Measurements from ENCODE around the gene TBL1Y. TPM values are rescaled to one million over a fixed set of nuclear protein-coding genes. Genes with fewer than 3 reads are reported as not detected.
"Not testable (repeated sequence)": the region's sequence is repeated elsewhere in the genome, so short reads cannot be mapped to it uniquely, and the experiment has no call there.

TBL1Y gene
- total RNA-seq, 1 donor from 2014 or later, result not detected

- DNase-seq, result no peak
- intact Hi-C loops (cut with micrococcal nuclease), result no loop called here
- Mint-ChIP-seq H3K27ac (no peak overlapping the region), H3K9me3 (no peaks in the 10 kb centered on the region), H3K4me1 (no peaks in the 10 kb centered on the region), H3K36me3 (ENCODE audit: low read depth) (no peaks in the 10 kb centered on the region), H3K4me3 (no peak overlapping the region), H3K27me3 (no peaks in the 10 kb centered on the region)
Measured at GRCh38 chrY:6995987-6996386, 85.5 kb downstream of the TBL1Y start.

- no peaks in the 10 kb centered on the region for H3K36me3 Mint-ChIP-seq (ENCODE audit: low read depth)
- H3K4me1 Mint-ChIP-seq, result no peaks in the 10 kb centered on the region
- H3K27ac Mint-ChIP-seq, result no peak overlapping the region
- H3K27me3 Mint-ChIP-seq, result no peaks in the 10 kb centered on the region
- H3K4me3 Mint-ChIP-seq, result no peak overlapping the region
- no peaks in the 10 kb centered on the region for H3K9me3 Mint-ChIP-seq
- no peak for DNase-seq
- intact Hi-C loops (cut with micrococcal nuclease), result no loop called here
Measured at GRCh38 chrY:6997503-6998066, 87.1 kb downstream of the TBL1Y start.

GRCh38 chrY:6999905-7000304, 89.4 kb downstream of the TBL1Y start:
- no peak for DNase-seq
- H3K27me3 Mint-ChIP-seq, result no peaks in the 10 kb centered on the region
- intact Hi-C loops (cut with micrococcal nuclease), result no loop called here
- no peaks in the 10 kb centered on the region for H3K4me1 Mint-ChIP-seq
- no peak overlapping the region for H3K4me3 Mint-ChIP-seq
- H3K36me3 Mint-ChIP-seq (ENCODE audit: low read depth), result no peaks in the 10 kb centered on the region
- no peaks in the 10 kb centered on the region for H3K9me3 Mint-ChIP-seq
- H3K27ac Mint-ChIP-seq, result no peak overlapping the region

GRCh38 chrY:7002581-7002980, 92.1 kb downstream of the TBL1Y start:
- intact Hi-C loops (cut with micrococcal nuclease), result no loop called here
- no peaks in the 10 kb centered on the region for H3K27me3 Mint-ChIP-seq

GRCh38 chrY:7007911-7008310, 97.4 kb downstream of the TBL1Y start:
- no peaks in the 10 kb centered on the region for H3K9me3 Mint-ChIP-seq
- intact Hi-C loops (cut with micrococcal nuclease), result no loop called here
- H3K27ac Mint-ChIP-seq, result no peak overlapping the region
- H3K4me3 Mint-ChIP-seq, result no peak overlapping the region
- no peaks in the 10 kb centered on the region for H3K27me3 Mint-ChIP-seq
- no peak for DNase-seq
- no peaks in the 10 kb centered on the region for H3K4me1 Mint-ChIP-seq
- H3K36me3 Mint-ChIP-seq (ENCODE audit: low read depth), result no peaks in the 10 kb centered on the region

More at GRCh38 chrY:7002581-7002980, 92.1 kb downstream of the TBL1Y start:
- Mint-ChIP-seq H3K9me3 (no peaks in the 10 kb centered on the region), H3K27ac (no peak overlapping the region), H3K4me3 (no peak overlapping the region), H3K36me3 (ENCODE audit: low read depth) (no peaks in the 10 kb centered on the region), H3K4me1 (no peaks in the 10 kb centered on the region)
- DNase-seq, result no peak

GRCh38 chrY:7008578-7009355, 98.3 kb downstream of the TBL1Y start:
- DNase-seq, result no peak
- H3K9me3 Mint-ChIP-seq, result no peaks in the 10 kb centered on the region
- H3K4me3 Mint-ChIP-seq, result no peak overlapping the region
- H3K4me1 Mint-ChIP-seq, result no peaks in the 10 kb centered on the region
- intact Hi-C loops (cut with micrococcal nuclease), result no loop called here
- H3K27ac Mint-ChIP-seq, result no peak overlapping the region
- no peaks in the 10 kb centered on the region for H3K36me3 Mint-ChIP-seq (ENCODE audit: low read depth)
- no peaks in the 10 kb centered on the region for H3K27me3 Mint-ChIP-seq

GRCh38 chrY:7013051-7013450, 102.6 kb downstream of the TBL1Y start:
- H3K4me1 Mint-ChIP-seq, result no peaks in the 10 kb centered on the region
- H3K27me3 Mint-ChIP-seq, result no peaks in the 10 kb centered on the region
- no peaks in the 10 kb centered on the region for H3K9me3 Mint-ChIP-seq
- intact Hi-C loops (cut with micrococcal nuclease), result no loop called here
- H3K36me3 Mint-ChIP-seq (ENCODE audit: low read depth), result no peaks in the 10 kb centered on the region
- H3K4me3 Mint-ChIP-seq, result no peak overlapping the region
- no peak overlapping the region for H3K27ac Mint-ChIP-seq
- no peak for DNase-seq

GRCh38 chrY:7016521-7016920, 106.0 kb downstream of the TBL1Y start:
- no peaks in the 10 kb centered on the region for H3K9me3 Mint-ChIP-seq
- H3K27me3 Mint-ChIP-seq, result no peaks in the 10 kb centered on the region
- H3K4me3 Mint-ChIP-seq, result no peak overlapping the region
- H3K27ac Mint-ChIP-seq, result no peak overlapping the region
- intact Hi-C loops (cut with micrococcal nuclease), result no loop called here
- no peaks in the 10 kb centered on the region for H3K36me3 Mint-ChIP-seq (ENCODE audit: low read depth)
- H3K4me1 Mint-ChIP-seq, result no peaks in the 10 kb centered on the region
- DNase-seq, result no peak

- H3K36me3 Mint-ChIP-seq (ENCODE audit: low read depth), result no peaks in the 10 kb centered on the region
- intact Hi-C loops (cut with micrococcal nuclease), result no loop called here
- no peaks in the 10 kb centered on the region for H3K9me3 Mint-ChIP-seq
- DNase-seq, result no peak
- H3K4me1 Mint-ChIP-seq, result no peaks in the 10 kb centered on the region
- H3K27ac Mint-ChIP-seq, result no peak overlapping the region
- no peaks in the 10 kb centered on the region for H3K27me3 Mint-ChIP-seq
- H3K4me3 Mint-ChIP-seq, result no peak overlapping the region
Measured at GRCh38 chrY:7017244-7018080, 107.0 kb downstream of the TBL1Y start.

- no peak overlapping the region for H3K27ac Mint-ChIP-seq
- H3K9me3 Mint-ChIP-seq, result no peaks in the 10 kb centered on the region
- intact Hi-C loops (cut with micrococcal nuclease), result no loop called here
- H3K36me3 Mint-ChIP-seq (ENCODE audit: low read depth), result no peaks in the 10 kb centered on the region
- DNase-seq, result no peak
- no peak overlapping the region for H3K4me3 Mint-ChIP-seq
- H3K27me3 Mint-ChIP-seq, result no peaks in the 10 kb centered on the region
- H3K4me1 Mint-ChIP-seq, result no peaks in the 10 kb centered on the region
Measured at GRCh38 chrY:7039037-7039436, 128.5 kb downstream of the TBL1Y start.

- H3K4me3 Mint-ChIP-seq, result no peak overlapping the region
- DNase-seq, result no peak
- no peaks in the 10 kb centered on the region for H3K4me1 Mint-ChIP-seq
- no peaks in the 10 kb centered on the region for H3K36me3 Mint-ChIP-seq (ENCODE audit: low read depth)
- no peaks in the 10 kb centered on the region for H3K27me3 Mint-ChIP-seq
- no peak overlapping the region for H3K27ac Mint-ChIP-seq
- intact Hi-C loops (cut with micrococcal nuclease), result no loop called here
- no peaks in the 10 kb centered on the region for H3K9me3 Mint-ChIP-seq
Measured at GRCh38 chrY:7040662-7041061, 130.2 kb downstream of the TBL1Y start.

- H3K4me1 Mint-ChIP-seq, result no peaks in the 10 kb centered on the region
- H3K4me3 Mint-ChIP-seq, result no peak overlapping the region
- DNase-seq, result no peak
- H3K36me3 Mint-ChIP-seq (ENCODE audit: low read depth), result no peaks in the 10 kb centered on the region
- no peak overlapping the region for H3K27ac Mint-ChIP-seq
- H3K27me3 Mint-ChIP-seq, result no peaks in the 10 kb centered on the region
- intact Hi-C loops (cut with micrococcal nuclease), result no loop called here
- no peaks in the 10 kb centered on the region for H3K9me3 Mint-ChIP-seq
Measured at GRCh38 chrY:7041983-7042382, 131.5 kb downstream of the TBL1Y start.

- intact Hi-C loops (cut with micrococcal nuclease); H3K4me3 Mint-ChIP-seq; H3K27me3 Mint-ChIP-seq; H3K9me3 Mint-ChIP-seq; H3K36me3 Mint-ChIP-seq (ENCODE audit: low read depth); H3K4me1 Mint-ChIP-seq; DNase-seq; H3K27ac Mint-ChIP-seq: not testable (repeated sequence)
Measured at GRCh38 chrY:7052461-7052860, 142.0 kb downstream of the TBL1Y start.

- Mint-ChIP-seq H3K36me3 (ENCODE audit: low read depth) (no peaks in the 10 kb centered on the region), H3K27me3 (peaks cover 1% of the 10 kb centered on the region), H3K9me3 (no peaks in the 10 kb centered on the region), H3K4me1 (no peaks in the 10 kb centered on the region), H3K4me3 (no peak overlapping the region), H3K27ac (no peak overlapping the region)
- DNase-seq, result no peak
- intact Hi-C loops (cut with micrococcal nuclease), result no loop called here
Measured at GRCh38 chrY:7056886-7057285, 146.4 kb downstream of the TBL1Y start.

All from activated CD4-positive, alpha-beta T cell treated with anti-CD3 and anti-CD28 coated beads, Interleukin-2, amount 10 ng/mL, durations not matched to agents 24 days and 14 days (primary cell).